H1 (cell line): ENCODE measurements around the gene OGFOD3. TPM values are rescaled to one million over a fixed set of nuclear protein-coding genes. Genes with fewer than 3 reads are reported as not detected.

Source experiments
- CHD1 ChIP-seq: IDR thresholded peaks from 2 replicates; pipeline ENCODE4 v1.6.1; 2012; ENCODE audit warnings: low read depth, low read length, improper control_type of control experiment
- JUND ChIP-seq: IDR thresholded peaks from 2 replicates; pipeline ENCODE4 v1.6.1; 2011; ENCODE audit warnings: mild to moderate bottlenecking, improper control_type of control experiment, low read length
- polyA plus RNA-seq, 7 experiments: library from polyadenylated mRNA; depleted of rRNA in 3 of 7; stranded (reverse) in 5 of 7; unstranded in 2 of 7; fragments of >200 nt in 5 of 7; fragments of 200-250 nt in 2 of 7; gene quantifications; 1 replicate in 5 of 7; 2 replicates in 1 of 7; 4 replicates in 1 of 7; pipeline versions ENCODE4 v1.2.1 to v1.2.3, GENCODE V29; 2011 to 2013; ENCODE audit warnings: missing spikeins in 2 of 7, mixed read lengths in 2 of 7
- total RNA-seq: library from RNA; stranded (reverse); fragmentation: NEBNext Ultra II Directional; extraction: Animal tissue kit (Norgen Biotek cat#: 25700); gene quantifications from 2 replicates; pipeline ENCODE4 v1.2.1, GENCODE V29; 2021
- TF ChIP-seq, protein P1 (sequence below): IDR thresholded peaks from 2 replicates; pipeline ENCODE4 v1.6.1; 2012; ENCODE audit warnings: low read length, inconsistent platforms
- TF ChIP-seq, protein P2 (sequence below): IDR thresholded peaks from 2 replicates; pipeline ENCODE4 v1.6.1; 2011; ENCODE audit warnings: low read depth, mild to moderate bottlenecking, low read length; ENCODE audit not compliant: insufficient read depth

The OGFOD3 gene
- total and polyA plus RNA-seq, 2 of the 8 experiments (the other 6 are each of a cell fraction or from before 2014, with no cell fraction given) = 21.1 to 21.8 TPM

DNA sequence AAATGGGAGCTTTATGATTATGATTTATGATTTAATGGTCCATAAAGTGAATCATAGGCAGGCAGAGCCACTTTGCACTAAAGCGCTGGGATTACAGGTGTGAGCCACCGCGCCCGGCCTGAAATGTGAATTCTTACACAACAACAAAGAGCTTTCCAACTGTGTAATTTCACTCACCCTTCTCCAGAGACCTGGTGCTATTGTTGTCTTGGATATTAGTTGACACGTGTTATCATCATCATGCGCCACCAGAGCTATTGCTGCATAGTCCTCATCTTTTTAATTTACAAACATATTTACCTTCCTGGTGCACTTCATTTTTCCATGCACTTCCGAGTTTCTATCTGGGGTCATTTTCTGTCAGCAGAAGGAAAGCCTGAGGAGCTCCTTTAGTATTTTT, 51.6 kb downstream of the OGFOD3 start (continued):
- TF ChIP-seq, protein P1, sequence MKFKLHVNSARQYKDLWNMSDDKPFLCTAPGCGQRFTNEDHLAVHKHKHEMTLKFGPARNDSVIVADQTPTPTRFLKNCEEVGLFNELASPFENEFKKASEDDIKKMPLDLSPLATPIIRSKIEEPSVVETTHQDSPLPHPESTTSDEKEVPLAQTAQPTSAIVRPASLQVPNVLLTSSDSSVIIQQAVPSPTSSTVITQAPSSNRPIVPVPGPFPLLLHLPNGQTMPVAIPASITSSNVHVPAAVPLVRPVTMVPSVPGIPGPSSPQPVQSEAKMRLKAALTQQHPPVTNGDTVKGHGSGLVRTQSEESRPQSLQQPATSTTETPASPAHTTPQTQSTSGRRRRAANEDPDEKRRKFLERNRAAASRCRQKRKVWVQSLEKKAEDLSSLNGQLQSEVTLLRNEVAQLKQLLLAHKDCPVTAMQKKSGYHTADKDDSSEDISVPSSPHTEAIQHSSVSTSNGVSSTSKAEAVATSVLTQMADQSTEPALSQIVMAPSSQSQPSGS = no peak
- no peak for TF ChIP-seq CHD1
- no peak for TF ChIP-seq JUND
- TF ChIP-seq, protein P2, sequence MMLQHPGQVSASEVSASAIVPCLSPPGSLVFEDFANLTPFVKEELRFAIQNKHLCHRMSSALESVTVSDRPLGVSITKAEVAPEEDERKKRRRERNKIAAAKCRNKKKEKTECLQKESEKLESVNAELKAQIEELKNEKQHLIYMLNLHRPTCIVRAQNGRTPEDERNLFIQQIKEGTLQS = no peak
